ENCODE results near the gene ANKMY2.

- no peak for TF ChIP-seq CTCF (IDR thresholded peaks at IDR 0.05)
- no peak for TF ChIP-seq POLR2A (IDR thresholded peaks at IDR 0.05)
Measured at GRCh38 chr7:16550671-16551070, 94.9 kb downstream of the ANKMY2 start.

All from sigmoid colon (tissue), 3 donors.